ENCODE data around the gene SLC25A46. TPM values are rescaled to one million over a fixed set of nuclear protein-coding genes. Genes with fewer than 3 reads are reported as not detected.
"Not testable (repeated sequence)": the region's sequence is repeated elsewhere in the genome, so short reads cannot be mapped to it uniquely, and the experiment has no call there.

The SLC25A46 gene
- polyA plus RNA-seq (2011; rRNA removed) (45.2 and 60.3 TPM in 2 replicates), polyA minus RNA-seq (2011; rRNA and poly(A)+ RNA removed) (23.3 and 52.1 TPM in 2 replicates)

GRCh38 chr5:110738812-110739651 is at the start of gene SLC25A46:
Gene SLC25A46 (plus strand): TSS chr5:110739007. CDS start chr5:110739120, 113 bp downstream.
- TF ChIP-seq CTCF (IDR thresholded peaks at IDR 0.05; ENCODE audit: low read depth, low read length) = no peak
- peak within 1 kb of the TSS; percentile 77 for H3K27ac ChIP-seq (ENCODE audit: low read depth, low read length)
- POLR2A ChIA-PET = interaction anchor here (0.7 to 1.0 kb wide), 2 partner anchors 178 to 419 kb away, joined by 3 read pairs; no protein-coding TSS in a partner anchor
- peak within 1 kb of the TSS; percentile 82 for H3K4me3 ChIP-seq (ENCODE audit: low read depth, low read length)
- DNase-seq (ENCODE audit: low read depth, low spot score) = peak; percentile 41
- CTCF ChIA-PET = interaction anchor here (1.2 kb wide), 1 partner anchor 17 kb away, joined by 4 read pairs; no protein-coding TSS in a partner anchor
- no peaks in the 10 kb centered on the region; the same call in 1 of the 2 replicates for H3K9me3 ChIP-seq (ENCODE audit: control insufficient read depth, insufficient read depth, low read length)
- no peaks in the 10 kb centered on the region for H3K27me3 ChIP-seq (ENCODE audit: control insufficient read depth, insufficient read depth, low read length)

DNA sequence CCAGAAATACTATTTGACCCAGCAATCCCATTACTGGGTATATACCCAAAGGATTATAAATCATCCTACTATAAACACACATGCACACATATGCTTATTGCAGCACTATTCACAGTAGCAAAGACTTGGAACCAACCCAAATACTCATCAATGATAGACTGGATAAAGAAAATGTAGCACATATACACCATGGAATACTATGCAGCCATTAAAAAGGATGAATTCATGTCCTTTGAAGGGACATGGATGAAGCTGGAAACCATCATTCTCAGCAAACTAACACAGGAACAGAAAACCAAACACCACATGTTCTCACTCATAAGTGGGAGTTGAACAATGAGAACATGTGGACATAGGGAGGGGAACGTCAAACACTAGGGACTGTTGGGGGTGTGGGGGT is 48.2 kb upstream of the SLC25A46 start:
- H3K27me3 ChIP-seq (ENCODE audit: control insufficient read depth, insufficient read depth, low read length); POLR2A ChIA-PET; H3K4me3 ChIP-seq (ENCODE audit: low read depth, low read length); H3K9me3 ChIP-seq (ENCODE audit: control insufficient read depth, insufficient read depth, low read length); DNase-seq (ENCODE audit: low read depth, low spot score); CTCF ChIA-PET; H3K27ac ChIP-seq (ENCODE audit: low read depth, low read length): not testable (repeated sequence)

GRCh38 chr5:110692669-110693068 is 46.1 kb upstream of the SLC25A46 start:
- CTCF ChIA-PET; POLR2A ChIA-PET; DNase-seq (ENCODE audit: low read depth, low spot score); H3K27ac ChIP-seq (ENCODE audit: low read depth, low read length); H3K4me3 ChIP-seq (ENCODE audit: low read depth, low read length); H3K27me3 ChIP-seq (ENCODE audit: control insufficient read depth, insufficient read depth, low read length); H3K9me3 ChIP-seq (ENCODE audit: control insufficient read depth, insufficient read depth, low read length): not testable (repeated sequence)

DNA sequence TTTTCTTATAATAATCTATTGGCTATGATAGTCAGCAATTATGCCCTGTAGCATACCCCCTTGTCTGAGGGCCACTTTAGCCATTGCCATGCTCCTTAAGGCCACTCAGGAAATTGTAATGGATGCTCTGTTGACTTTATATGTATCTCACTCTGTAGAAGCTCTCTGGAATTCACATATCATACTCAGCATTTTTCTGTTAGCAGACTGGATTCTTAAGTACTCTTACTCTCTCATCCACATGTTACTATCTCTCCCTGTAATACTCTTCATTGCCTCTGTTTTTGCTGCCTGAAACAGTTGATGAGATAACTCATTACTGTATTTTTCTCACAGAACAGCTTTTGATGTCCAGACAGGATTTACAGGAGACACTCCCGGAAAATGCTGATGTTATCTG is 36.5 kb upstream of the SLC25A46 start:
- ChIA-PET CTCF (interaction anchor here (1.4 kb wide), 1 partner anchor 77 kb away, joined by 3 read pairs; no protein-coding TSS in a partner anchor), POLR2A (no interaction called here)
- Histone ChIP-seq H3K4me3 (ENCODE audit: low read depth, low read length) (no peak overlapping the region), H3K9me3 (ENCODE audit: control insufficient read depth, insufficient read depth, low read length) (no peaks in the 10 kb centered on the region), H3K27ac (ENCODE audit: low read depth, low read length) (no peak overlapping the region), H3K27me3 (ENCODE audit: control insufficient read depth, insufficient read depth, low read length) (no peaks in the 10 kb centered on the region)
- DNase-seq (ENCODE audit: low read depth, low spot score) = no peak
- no peak for TF ChIP-seq CTCF (IDR thresholded peaks at IDR 0.05; ENCODE audit: low read depth, low read length)

- no peak overlapping the region for H3K27ac ChIP-seq (ENCODE audit: low read depth, low read length)
- no peak overlapping the region for H3K4me3 ChIP-seq (ENCODE audit: low read depth, low read length)
- H3K27me3 ChIP-seq (ENCODE audit: control insufficient read depth, insufficient read depth, low read length) = no peaks in the 10 kb centered on the region
- H3K9me3 ChIP-seq (ENCODE audit: control insufficient read depth, insufficient read depth, low read length) = no peaks in the 10 kb centered on the region
- ChIA-PET CTCF (interaction anchor here (0.6 to 1.4 kb wide), 2 partner anchors 78 to 771 kb away, joined by 3 read pairs; no protein-coding TSS in a partner anchor), POLR2A (no interaction called here)
- TF ChIP-seq CTCF (IDR thresholded peaks at IDR 0.05; ENCODE audit: low read depth, low read length) = no peak
- no peak for DNase-seq (ENCODE audit: low read depth, low spot score)
Observed at GRCh38 chr5:110702704-110703103, 36.1 kb upstream of the SLC25A46 start.

- ChIA-PET POLR2A (no interaction called here), CTCF (interaction anchor here (0.6 to 1.1 kb wide), 2 partner anchors 12 to 770 kb away, joined by 3 read pairs; no protein-coding TSS in a partner anchor)
- Histone ChIP-seq H3K9me3 (ENCODE audit: control insufficient read depth, insufficient read depth, low read length) (no peaks in the 10 kb centered on the region), H3K27ac (ENCODE audit: low read depth, low read length) (no peak overlapping the region), H3K4me3 (ENCODE audit: low read depth, low read length) (no peak overlapping the region), H3K27me3 (ENCODE audit: control insufficient read depth, insufficient read depth, low read length) (no peaks in the 10 kb centered on the region)
- no peak for TF ChIP-seq CTCF (IDR thresholded peaks at IDR 0.05; ENCODE audit: low read depth, low read length)
- no peak for DNase-seq (ENCODE audit: low read depth, low spot score)
Observed at GRCh38 chr5:110703481-110703880, 35.3 kb upstream of the SLC25A46 start.

All from AG04450 (cell line).